Hepatic stellate cell (primary cell): ENCODE results near the gene TTC13.
A peak's percentile ranks its signal among the peaks of the same experiment; 100 is the strongest.

Experiments
- DNase-seq: peaks from one replicate; pipeline ENCODE4 v3.0.0; 2011; ENCODE audit warnings: low spot score

Gene TTC13

DNA sequence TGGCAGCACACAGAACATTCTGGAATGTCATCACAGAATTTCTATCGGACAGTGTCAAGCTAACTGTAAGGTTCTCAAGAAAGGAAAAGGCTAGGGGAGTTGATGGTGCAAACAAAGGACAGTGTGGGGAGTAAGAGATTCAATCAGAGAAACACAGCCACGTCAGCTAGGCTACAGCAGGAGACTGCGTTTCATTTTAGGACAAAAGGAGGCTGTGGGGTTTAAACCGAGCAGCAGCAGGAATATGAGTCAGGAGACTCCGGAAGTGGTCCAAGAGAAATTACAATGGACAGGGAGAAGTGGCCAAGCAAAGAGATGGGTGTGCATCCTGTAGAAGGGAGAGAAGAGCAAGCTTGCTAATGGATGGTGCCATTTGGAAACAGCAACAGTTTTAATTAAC, 72.9 kb downstream of the TTC13 start:
- no peak for DNase-seq

DNA sequence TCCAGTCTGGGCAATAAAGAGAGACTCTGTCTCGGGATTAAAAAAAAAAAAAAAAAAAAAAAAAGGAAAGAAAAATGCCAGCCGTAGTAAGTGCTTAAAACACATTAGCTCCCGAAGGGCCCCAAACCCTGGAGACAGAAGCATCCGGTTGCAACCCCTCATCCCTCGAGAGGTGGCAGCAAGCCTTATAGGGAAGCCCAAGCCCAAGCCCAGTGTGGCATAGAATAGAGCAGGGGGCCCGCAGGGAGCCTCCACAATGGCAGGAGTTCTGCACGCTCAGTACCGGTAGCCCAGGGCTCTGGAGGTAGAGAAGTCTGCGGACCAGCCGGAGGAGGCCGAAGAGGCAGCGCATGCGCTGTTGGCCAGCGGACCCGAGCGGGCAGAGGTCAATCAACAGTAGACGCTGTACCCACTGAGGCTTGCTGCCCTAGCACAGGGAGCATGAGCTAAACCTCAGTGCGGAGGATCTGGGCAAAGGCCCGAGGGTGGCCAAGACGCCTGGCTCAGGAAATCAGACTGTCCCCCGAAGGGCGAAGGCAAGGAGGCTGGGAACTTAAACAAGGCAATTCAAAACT, 76.2 kb downstream of the TTC13 start:
- DNase-seq: no peak

DNA sequence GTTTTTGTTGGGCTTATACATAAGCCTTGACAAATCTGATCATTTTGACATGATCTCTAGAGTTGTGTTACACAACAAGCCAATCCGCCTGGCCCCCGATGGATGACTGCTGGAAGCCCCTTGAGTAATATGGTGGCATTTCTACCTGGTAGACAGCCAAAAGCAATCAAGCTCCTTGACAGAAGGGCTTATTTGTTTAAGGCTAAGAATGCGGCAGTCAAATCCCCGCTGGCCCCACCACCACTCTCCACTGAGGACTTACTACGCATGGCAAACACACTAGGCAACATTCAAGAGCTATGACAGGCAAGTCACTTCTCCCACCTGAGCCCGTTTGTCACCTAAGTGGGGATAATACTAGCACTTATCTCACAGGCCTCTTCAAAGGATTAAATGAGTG, 77.0 kb downstream of the TTC13 start:
- no peak for DNase-seq

DNA sequence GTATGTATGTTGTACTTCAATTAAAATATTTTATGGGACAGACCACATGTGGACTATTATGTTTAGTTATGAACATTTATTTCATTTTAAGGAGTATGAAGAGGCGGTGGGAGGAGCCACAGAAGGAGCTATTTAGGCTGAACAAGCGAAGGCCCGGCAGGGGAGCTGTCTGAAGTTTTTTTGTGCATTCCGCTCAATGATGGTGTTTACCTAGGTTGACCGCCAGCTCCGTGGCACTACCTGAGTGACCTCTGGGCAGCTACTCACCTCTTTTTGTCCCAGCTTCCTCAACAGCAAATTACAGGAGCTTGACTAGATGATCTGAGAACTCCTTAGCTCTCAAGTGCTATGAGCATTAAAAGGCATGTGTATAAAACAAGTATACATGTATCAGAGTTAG, 77.7 kb downstream of the TTC13 start:
- no peak for DNase-seq

DNA sequence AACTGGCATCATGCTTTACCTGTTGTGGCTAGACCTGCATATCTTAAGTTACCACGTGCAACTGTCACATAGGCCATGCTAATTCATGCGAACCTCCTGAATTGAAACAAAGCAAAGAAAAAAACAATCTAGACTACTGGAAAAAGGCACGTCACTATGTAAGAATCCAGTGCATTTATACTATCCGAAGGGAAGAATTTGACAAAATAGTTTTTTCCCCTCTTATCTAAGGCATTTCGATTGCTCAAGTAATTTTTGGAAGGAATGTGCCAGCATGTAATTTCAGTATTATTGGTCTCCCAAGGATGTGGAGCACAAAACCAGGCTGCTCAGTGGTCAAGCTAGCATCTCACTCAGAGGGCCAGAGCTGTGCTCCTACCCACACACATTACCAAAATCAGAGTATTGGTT, 78.8 kb downstream of the TTC13 start:
- DNase-seq: peak; percentile 81

DNA sequence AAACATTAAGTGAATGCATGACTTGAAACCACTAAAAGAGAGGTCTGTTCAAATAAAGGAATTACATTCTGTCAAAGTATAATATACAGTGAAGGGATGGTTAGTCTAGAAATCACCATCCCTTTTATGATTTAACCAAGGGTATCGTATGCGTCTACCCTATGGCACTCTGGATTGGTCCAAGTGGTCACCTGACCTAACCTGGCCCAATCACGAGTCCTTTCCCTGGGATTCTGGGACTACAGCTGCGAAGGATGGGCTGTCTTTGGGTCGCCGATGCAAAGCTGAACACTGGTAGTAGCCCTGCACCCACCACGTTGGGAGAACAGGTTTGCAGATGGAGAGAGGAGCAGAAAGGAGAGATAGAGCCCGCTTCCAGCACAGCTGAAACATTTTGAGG, 79.9 kb downstream of the TTC13 start:
- DNase-seq: no peak

DNA sequence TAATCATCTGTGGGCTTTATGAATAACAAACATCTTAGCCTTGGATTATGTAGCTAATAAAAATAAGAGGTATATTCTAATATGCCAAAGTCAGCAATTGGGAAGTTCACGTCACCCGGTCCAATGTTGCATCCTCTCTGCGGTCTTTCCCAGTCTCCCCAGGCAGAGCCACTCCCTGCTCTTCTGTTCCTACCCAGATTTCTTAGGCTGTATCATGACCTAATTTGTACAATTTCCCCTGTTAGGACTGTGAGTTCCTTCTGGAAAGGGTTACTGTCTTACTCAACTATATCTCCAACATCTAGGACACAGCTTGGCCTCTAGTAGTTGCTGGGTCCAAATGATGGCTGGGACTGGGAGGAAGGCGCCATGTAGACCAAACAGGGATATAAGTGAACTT, 80.5 kb downstream of the TTC13 start:
- no peak for DNase-seq

DNA sequence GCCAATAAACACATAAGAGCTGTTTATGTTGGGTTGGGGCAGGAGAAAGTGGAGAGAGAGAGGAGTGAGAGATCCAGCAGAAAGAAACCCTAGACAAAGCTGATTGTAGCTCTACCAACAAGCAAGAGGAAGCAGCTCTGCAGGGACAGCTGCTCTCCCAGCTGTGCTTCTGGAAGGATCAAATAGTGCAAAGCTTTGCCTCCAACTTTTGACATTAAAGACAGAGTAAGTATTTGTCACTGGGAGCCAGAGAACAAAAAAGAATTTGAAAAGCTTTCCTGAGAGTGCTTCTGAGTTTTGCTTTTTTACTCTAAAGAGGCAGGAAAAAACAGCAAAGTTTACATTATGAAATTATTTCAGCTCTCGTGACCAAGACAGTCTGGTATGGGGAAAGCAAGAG, 81.9 kb downstream of the TTC13 start:
- no peak for DNase-seq

DNA sequence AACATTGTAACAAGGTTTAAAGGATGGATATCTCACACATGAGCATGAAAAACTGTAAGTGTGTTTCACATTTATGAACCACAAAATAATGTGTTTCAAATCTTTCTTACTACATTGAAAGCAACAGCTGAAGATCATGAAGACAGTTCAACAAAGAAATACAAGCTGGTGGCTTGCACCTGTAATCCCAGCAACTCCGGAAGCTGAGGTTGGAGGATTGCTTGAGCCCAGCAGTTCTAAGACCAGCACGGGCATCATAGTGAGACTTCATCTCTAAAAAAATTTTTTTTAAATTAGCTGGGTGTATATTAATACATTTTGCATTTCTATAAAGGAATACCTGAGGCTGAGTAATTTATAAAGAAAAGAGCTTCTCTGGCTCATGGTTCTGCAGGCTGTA, 83.2 kb downstream of the TTC13 start:
- DNase-seq: no peak

DNA sequence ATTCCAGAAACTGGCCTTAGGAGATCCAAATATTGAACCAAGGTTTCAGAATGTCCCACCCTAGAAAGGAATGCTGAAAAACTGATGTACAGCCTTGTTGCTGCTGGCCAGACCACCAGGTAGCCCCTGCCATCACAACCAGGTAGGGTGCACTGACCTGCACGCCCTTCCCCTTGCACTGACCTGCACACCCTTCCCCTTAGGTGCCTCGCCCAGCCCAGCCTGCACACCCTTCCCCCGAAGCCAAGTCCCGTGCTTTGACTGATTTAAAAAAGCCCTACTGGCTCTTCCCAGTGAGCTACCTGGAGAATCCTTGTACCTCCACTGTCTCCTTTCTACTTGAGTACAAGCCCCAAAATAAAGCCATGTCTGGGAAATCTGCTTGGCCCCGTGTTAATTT, 84.0 kb downstream of the TTC13 start:
- DNase-seq: no peak

DNA sequence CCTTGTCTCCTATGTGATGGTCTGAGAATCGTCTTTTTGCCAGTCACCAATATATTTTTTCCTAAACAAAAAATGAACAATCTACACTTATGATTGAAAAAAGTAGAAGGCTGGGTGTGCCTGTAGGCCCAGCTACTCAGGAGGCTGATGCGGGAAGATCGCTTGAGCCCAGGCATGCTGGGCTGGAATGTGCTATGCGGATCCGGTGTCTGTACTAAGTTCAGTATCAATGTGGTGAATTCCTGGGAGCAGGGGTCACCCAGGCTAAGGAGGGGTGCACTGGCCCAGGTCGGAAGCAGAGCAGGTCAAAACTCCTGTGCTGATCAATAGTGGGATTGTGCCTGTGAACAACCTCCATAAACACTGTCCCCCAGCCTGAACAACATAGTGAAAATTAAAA, 84.6 kb downstream of the TTC13 start:
- no peak for DNase-seq

DNA sequence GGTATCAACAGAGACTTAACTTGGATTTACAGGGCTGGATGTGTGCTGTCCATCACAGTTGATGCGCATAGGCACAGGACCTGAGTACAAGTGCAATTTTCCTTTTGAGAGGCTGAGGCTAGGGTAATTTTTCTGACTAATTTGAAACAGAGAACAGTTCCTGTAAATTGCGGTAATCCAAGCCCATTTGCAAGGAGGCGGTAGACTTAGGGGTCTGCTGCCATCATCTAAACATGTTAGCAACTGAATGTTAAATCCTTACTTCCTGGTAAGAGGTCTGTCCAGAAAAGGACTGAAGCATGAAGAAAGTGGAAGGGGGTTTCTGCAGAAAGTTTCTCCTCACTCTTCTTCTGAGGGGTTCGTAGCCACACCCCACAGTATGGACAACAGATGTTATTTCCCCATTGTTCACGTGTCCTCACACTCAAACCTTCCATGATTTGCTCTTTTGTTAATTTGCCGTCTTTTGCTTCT, 86.6 kb downstream of the TTC13 start:
- DNase-seq: no peak

DNA sequence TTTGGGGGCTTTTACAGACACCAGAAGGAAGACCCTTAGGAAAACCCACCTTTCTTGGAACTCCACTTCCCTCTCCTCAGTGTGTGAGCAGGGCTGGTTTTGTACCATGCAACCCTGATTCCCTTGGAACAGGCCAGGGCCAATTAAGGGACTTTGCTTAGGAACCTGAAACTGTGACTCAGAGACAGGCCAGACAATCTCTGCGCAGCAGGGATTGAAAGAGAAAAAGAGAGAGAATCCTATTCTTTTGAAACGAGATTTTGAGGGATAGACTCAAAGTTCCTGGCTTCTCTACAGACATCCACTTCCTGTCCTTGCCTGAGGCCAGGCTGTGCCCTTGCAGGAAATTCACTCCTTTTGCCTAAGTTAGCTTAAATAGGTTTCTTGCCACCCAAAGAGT, 87.2 kb downstream of the TTC13 start:
- DNase-seq: no peak

DNA sequence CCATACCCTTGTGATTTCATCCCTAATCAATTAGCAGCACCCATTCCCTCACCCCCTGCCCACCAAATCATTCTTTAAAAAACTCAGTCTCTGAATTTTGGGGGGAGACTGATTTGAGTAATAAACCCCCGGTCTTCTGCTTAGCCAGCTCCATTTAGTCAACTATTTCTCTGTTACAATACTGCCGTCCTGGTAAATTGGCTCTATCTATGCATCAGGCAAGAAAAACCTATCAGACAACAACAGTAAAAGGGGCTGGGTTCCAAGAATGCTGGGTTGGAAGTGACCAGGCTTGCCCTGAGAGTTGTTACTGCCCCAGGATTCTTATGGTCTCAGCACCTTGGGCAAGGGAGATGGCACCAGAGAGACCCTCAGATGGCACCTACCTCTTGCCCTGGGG, 94.0 kb downstream of the TTC13 start:
- no peak for DNase-seq

DNA sequence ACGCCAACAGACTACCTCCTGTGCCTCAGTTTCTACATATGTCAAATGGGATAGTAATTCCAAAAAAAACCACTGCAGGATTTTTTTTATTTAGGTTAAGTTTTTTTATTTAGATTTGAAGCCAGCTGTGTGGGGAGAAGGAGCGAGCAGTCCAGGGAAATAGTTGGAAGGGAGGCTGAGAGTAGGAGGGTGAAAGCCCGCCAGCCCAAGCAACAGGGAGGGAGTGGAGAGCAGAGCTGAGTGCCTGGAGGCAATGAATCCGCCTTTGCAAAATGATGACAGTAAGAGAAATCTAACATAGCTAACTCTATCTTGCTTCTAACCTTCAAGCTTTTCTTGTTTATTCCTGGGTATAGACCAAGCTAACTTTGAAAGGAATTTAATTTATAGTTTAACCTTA, 94.7 kb downstream of the TTC13 start:
- no peak for DNase-seq

DNA sequence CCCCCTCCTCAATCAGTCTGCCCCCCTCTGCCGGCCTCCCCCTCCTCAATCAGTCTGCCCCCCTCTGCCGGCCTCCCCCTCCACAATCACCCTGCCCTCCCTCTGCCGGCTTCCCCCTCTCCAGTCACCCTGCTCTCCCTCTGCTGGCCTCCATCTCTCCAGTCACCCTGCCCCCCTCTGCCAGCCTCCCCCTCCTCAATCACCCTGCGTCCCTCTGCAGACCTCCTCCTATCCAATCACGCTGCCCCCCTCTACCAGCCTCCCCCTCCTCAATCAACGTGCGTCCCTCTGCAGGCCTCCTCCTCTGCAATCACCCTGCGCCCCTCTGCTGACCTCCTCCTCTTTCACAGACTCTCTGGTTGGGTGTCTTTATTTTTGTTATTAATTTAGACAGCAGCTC, 98.9 kb downstream of the TTC13 start:
- DNase-seq: no peak

DNA sequence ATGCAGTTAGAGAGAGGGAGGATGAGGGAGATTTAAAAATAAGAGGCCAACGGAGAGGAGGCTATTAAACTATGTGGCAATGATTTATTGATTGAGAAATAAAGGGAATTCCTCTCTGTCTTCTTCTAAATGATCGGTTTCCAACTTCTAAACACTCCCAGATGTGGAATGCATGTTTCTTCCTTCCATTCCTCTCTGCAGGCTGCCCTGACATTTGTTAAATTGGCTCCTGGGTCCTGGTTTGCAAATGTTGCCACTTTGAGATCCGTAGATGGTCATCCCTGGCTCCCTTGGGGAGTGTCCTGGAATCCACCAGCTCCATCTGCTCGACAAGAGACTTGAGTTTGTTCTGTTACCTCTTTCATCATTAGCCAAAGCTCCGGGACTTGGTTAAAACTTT, 100.1 kb downstream of the TTC13 start:
- peak; percentile 60 for DNase-seq

DNA sequence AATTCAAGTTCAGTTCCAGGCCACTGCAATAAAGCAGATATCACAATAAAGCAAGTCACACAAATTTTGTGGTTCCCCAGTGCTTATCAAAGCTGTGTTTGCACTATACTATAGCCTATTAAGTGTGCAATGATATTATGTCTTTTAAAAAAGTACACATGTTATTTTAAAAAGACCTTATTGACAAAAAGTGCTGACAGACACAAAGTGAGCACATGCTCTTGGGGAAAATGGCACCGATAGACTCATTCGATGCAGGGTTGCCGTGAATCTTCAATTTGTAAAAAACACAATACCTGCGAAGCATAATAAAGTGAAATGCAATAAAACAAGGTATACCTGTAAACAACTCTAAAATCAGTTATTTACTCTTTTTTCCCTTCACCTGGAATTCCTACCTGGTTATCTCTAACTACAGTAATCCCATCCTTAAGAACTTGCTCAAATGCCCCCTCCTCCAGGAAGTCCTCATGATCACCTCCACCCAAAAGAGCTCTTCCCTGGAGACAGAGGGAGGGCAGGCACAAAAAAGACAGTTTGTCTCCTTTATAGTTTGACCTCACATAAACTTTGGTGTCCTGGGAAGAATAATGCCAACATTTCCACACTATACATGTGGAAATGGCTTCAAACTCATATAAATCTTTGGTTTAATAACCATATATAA, 100.6 kb downstream of the TTC13 start:
- no peak for DNase-seq

DNA sequence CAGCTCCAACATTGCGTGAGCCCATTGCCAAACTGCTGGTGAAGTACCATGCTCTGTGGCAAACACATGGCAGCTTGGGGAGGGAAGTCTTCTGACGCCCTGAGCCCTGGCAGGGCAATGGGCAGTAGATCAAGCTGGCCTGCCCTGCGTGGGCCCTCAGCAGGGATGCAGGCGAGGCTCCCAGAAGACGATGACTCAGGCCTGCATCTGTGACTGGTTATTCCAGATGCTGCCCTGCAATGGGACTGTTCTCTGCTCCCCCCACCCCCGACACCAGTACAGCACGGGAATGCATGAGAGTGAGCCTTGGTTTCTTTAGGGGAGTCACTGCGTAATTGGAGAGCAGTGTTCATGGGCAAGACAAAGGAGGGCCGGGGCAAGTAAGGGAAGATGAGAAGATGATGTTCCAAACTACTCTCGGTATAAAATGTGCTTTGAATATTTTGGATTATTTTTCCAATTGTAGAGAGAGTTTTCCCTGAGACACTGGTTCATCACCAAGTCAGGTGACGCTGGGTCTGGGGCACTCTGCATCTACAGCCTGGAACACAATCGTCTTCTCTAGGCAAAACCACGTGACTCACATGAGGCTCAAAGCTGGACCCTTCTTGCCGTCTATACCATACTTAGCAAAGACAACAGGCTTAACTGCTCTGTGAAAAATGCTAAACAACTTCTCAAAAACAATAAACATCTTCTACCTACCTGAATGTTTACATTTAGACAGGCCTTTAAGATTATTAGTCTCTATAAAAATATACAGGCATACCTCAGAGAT, 101.3 kb downstream of the TTC13 start:
- DNase-seq: no peak

DNA sequence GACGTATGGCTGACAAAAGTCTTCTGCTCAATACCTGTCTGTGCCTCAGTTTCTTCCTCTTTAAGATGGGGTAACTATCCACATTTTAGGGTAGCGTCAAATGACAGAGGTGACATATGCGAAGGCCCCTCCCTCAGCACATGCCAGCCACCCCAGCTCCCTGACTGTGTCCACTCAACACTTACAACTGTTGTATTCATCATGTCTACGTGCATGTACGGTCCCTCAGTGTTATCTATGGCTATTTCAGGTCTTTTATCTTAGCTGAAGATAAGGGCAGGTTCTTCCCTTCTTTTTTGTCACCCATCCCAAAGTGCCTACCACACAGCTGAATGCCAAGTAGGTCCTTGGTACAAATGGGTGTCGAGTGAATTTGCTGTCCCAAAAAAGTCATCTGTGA, 102.0 kb downstream of the TTC13 start:
- DNase-seq: no peak

DNA sequence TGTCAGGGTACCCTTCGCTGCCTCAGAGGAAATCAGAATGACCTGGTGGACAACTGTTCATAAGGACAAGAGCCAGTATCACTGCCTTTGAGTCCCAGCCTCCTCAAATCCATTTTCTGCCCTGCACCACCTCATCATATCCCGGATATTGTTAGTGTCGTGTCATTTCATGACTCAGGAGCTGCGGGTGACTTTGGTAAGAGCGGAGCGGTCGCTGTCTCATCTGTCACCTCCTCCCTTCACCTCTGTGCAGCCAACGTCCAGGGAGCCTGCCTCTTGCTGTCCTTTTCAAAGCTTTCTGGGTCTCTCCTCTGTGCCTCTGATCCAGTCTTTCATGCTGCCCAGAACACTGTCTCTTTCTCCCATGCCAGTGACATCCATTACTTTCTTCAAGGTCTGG, 103.3 kb downstream of the TTC13 start:
- DNase-seq: no peak

DNA sequence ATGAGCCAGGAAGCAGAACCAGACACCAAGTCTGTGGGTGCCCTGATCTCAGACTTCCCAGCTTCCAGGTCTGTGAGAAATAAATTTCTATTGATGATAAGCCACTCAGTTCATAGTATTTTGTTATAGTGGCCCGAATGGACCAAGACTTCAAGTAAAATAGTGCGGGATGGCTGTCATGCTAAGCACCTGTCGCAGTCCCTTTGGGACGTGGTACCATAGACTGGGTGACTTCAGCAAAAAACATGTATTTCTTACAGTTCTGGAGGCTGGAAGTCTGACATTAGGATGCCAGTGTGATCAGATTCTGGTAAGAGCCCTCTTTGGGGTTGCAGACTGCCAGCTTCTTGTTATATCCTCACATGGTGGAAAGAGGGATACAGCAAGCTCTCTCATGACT, 107.7 kb downstream of the TTC13 start:
- no peak for DNase-seq

DNA sequence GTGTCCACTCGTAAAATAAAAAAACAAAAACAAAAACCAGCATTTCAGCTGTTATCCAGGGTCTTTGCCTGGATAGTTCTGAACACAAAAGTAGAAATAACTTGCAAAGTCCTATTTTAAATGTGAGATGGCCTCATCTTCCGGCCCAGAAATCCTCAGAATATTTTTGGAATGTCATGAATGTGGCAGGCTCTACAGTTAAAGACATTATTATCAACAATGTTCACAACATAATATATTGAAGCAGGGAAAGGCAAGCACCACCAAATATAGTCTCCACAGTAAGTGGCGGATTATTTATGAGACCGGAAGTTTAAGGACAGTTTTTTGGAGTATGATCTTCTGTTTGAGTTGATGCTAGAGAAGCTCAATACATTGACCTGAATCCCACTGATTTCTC, 109.2 kb downstream of the TTC13 start:
- DNase-seq: no peak
